NCI-H510A (cell line): ENCODE data around the gene CEP131.

Source experiments
- DNase-seq: peaks from one replicate; lab custom pipeline; 2025; lab: John Stamatoyannopoulos, UW

Gene CEP131

DNA sequence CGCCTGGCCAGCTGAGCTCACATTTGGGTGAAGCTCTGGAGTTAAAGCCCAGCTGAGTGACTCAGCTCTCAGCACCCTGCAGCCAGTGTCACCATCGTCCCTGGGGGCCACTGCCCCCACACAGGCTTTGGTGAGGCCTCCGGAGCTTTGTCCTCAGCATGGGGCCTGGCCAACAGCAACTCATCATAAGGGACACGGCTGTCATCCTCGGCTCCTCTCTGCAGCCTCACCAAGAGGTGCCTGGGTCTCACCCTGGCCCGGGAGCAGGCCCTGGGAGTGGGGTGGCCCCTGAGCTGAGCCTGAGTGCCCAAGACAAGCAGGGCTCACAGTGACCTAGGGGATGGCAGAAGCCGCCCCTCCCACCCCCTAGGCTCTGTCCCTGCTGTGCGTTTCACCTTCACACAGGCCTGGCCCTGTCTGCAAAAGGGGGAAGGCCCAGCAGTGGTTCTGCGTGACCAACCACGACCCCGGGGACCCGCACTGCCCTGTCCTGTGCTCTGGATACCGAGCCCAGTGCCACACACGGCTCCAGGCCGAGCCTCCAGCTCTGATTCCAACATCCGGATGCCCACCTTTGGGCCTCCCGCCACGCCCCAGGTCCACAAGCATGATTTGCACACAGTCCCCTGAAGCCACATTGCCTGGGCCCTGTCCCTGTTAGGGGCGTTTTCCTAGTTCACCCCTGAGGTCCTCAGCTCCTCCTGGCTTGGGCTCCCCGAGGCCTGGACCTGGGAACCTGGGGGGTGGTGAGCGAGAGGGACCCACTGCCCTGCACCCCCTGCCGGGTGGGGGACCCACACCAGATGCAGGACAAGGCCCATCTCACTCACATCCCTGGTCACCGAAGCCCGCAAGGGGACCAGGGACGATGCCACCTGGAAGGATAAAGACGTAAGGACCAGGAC lies 34.9 kb downstream of the CEP131 start:
- DNase-seq = no peak

- DNase-seq = no peak
Observed at GRCh38 chr17:81187120-81187519, 35.6 kb downstream of the CEP131 start.

DNA sequence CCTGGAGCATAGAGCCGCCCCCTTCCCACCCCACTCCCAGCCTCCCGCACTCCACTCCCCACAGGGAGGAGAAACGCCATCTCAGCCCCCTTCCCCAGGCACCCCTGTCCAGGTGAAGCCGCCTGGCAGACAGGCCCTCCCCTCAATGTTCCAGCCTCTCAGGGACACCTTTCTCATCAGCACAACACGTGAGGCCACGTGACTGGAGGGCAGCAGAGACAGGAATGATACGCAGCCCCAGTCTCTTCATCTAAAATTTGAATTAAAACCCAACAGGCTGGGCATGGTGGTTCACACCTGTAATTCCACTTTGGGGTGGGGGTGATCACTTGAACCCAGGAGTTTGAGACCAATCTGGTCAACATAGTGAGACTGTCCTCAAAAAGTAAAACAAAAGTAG lies 36.6 kb downstream of the CEP131 start:
- no peak for DNase-seq

DNA sequence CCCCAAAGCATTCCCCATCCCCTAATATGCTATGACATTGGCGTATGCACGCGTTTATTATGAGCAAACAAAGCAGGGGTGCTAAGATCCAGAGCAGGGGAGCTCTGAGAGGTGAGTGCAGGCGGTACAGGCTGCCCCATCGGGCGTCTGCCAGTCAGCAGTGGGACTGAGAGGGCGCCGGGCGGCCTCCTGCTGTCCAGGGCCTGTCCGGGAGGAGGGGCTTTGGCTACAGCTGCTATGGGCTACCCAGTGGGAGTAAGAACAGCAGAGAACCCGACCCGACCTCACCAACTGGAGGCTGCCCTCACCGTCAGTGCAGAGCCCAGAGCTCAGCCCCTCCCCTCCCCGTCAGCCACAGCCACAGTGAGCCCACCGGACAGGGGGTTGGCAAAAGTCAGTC lies 38.2 kb downstream of the CEP131 start:
- no peak for DNase-seq

DNA sequence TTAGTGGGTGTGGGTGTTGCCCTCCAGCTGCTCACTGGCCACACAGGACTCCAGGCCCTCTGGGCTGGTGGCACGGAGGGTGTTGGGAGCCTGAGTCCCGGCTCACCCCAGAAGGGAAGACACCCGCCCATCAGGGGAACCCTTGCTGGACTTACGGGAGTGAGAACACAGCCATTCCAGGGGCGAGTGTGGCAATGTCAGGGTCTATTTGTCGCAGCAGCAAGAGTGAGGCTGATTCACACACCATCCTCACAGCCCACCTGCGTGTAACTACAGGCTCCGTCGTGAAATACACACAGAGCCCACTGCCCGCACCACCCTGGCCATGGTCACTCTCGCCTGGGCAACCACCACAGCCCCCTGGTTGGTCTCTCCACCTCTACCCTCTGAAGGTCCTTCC lies 39.0 kb downstream of the CEP131 start:
- DNase-seq = no peak

DNA sequence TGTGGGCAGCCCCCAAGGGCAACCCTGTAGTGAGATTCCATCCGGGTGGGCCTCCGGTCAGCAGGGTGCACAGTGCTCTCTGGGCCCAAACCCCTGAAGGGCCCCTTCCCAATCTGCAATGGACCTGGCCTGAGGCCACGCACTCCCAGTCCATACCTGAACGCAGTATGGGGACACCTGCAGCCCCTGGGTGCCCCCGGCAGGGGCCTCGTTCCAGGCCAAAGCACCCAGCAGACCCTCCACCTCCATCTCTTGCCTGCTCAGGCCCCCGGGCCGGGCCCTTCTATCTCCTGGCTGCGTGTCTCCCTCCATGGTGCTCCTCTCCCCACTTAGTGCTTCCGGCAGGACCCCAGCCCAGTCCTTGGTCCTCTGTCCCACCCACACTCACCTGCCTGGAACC lies 39.4 kb downstream of the CEP131 start:
- no peak for DNase-seq

GRCh38 chr17:81182596-81182995 lies 40.2 kb downstream of the CEP131 start:
- DNase-seq = no peak

DNA sequence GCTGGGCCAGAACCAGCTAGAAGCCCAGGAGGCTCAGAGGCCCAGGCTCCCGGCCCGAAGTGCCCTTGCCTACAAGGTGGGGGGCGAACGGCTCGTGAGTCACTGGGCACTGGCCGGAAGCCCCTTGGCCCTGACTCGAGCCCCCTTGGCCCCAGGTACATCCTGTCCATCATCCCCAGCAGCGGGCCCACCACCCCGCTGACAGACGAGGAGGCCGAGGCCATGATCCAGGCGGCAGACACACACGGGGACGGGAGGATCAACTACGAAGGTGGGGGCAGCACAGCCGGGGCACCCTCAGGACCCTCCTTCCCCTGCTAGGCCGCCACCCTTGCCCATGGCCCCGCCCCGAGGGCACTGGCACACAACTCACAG lies 41.0 kb downstream of the CEP131 start:
- DNase-seq = no peak

DNA sequence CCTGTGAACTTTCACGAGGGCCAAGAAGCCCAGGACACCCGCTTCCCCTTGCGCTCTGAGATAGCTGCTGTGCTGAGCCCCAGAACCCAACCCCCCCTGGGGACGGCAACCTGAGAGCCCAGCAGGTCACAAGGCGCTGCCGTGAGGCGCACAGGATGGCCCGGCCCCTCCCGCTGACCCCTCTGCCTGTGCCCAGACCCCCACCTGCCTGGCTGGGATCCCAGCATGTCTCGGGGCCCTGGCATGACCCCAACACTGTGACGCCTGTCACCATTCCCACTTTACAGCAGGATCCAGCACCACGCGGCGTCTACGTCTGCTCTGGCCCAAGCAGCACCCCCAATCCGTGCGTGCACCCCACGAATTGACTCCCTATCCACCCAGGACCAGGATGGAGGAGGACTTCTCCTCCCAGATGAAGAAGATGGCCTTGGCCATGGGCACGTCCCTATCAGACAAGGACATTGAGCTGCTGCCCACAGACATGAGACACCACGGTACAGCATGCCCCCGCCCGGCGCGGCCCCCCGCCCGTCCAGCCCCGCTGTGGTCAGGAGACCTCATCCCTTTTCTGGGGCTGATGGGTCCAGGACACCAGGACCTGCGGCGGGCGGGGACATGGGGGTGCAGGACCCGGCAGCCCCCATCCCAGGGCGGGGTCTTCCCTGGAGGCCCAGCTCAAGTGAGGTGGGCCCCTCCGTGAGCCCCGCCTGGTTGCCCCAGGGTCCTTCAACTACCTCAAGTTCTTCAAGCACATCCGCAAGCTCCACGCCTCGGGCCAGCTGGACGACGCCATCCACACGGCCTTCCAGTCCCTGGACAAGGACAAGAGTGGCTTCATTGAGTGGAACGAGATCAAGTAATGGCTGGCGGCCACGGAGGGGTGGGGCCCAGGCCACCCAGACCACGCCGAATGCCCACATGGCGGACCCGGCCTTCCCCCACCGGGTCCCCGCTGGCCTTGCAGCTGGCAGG lies 41.6 kb downstream of the CEP131 start:
- no peak for DNase-seq

DNA sequence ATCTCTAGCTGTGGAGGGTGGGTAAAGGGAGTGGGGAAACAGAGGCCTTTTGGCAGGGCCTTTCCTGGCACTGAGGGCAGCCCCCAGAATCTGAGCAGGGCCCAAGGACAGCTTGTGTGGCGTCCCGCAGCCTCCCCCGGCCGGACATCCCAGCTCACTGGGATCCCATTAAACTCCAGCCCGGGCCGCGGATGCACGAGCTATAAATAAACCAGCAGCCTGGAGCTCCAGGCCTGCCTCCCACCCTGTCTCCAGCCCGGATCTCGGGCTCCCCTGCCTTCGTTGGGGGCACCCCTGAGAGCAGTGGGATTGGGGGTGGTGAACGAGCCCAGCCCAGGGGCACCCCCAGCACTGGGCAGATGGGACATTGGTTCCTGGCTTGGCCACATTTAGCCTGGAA lies 42.9 kb downstream of the CEP131 start:
- no peak for DNase-seq

DNA sequence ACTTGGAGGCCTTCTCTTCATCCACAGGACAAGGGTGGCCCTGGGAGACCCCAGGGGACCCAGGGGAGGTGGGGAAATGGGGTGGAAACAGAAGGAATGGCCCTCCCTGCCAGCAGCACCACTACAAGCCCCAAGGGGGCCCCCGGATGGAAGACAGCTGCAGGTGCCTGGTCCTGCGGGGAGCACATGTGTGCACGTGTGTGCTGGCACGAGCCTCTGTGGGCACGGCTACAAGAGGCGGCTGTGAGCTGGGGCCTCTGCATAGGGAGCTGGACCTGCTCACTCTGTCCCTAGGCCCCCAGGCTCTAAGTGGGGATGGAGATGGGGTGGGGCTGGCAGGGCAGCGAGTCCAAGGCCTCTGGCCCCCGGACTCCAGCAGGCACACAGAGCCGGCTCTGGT lies 43.5 kb downstream of the CEP131 start:
- no peak for DNase-seq

GRCh38 chr17:81178136-81179091 lies 44.4 kb downstream of the CEP131 start:
- DNase-seq = no peak

DNA sequence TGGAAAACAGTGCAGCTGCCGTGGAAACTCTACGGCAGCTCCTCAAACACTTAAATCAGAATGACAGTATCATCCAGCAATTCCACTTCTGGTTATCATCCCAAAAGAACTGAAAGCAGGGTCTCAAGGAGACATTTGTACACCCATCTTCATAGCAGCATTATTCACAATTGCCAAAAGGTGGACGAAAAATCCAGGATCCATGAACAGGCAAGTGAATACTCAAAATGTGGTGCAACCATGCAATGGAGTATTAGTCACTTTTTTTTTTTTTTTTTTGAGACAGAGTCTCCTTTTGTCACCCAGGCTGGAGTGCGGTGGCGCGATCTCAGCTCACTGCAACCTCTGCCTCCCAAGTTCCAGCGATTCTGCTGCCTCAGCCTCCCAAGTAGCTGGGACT lies 46.1 kb downstream of the CEP131 start:
- DNase-seq = no peak

GRCh38 chr17:81173762-81174155 lies 49.0 kb downstream of the CEP131 start:
- DNase-seq = no peak

DNA sequence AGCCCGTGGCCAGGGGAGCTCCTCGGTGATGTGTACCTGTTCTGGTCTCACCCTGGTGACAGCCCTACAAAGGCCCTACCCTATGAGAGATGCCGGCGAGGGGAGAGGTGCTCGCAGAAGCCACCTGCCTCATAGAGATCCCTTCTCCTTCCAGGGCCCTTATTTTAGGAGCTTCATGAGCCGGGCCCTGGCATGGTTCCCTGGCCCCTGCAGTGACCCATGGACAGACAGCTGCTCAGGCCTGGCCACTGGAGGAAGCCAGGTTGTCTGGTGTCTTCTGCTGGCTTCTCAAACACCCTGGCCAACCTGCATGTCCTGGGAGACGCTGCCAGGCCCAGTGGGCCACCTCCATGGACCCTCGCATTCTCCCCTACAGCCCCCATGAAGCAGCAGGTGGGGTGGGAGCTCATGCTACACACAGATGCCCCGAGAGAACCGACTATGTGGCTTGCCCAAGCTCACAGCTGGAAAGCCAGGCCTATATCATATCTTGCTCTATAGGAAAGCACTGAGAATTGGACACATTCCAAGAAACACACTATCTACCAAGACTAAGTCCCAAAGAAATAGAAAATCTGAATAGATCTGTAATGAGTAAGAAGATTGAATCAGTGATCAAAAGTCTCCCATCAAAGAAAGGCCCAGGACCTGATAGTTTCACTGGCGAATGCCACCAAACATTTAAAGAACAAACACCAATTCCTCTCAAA lies 49.6 kb downstream of the CEP131 start:
- no peak for DNase-seq

DNA sequence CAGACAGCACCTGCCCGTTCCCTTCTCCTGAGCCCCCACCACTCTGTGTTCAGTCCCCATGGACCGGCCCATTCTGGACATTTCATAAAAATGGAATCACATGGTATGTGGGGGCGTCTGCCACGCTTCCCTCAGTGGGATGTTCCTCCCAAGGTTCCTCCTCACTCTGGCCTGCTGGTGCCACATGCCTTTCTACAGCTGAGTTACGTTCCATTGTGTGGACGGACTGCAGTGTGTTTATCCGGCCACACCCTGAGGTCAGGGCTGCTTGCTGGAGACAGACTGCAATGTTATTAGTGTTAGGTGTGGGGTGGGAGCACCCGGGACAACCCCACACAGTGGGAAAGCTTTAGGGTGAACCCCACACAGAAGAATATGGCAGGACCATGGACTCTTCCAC lies 50.8 kb downstream of the CEP131 start:
- no peak for DNase-seq

- no peak for DNase-seq
Observed at GRCh38 chr17:81170727-81171494, 51.9 kb downstream of the CEP131 start.

- DNase-seq = no peak
Observed at GRCh38 chr17:81169870-81170309, 52.9 kb downstream of the CEP131 start.

DNA sequence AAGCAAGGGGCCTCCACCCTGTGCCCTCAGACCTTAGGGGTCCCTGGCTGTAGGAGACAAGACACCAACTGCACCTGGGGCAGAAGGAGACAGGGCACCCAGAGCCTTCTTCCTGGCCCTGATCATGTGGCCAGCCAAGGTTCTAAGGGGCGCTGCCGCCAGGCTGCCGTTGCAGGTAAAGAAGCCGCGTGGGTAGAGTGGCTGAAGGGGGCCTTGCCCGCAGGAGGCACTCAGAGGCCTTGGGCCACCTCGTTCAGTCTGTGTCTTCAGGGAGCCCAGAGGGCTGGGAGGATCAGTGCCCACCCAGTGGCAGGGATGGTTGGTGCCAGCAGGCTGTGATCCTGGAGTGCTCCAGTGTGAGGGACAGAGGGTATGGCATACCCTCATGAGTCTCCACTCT lies 55.1 kb downstream of the CEP131 start:
- no peak for DNase-seq

- DNase-seq = no peak
Observed at GRCh38 chr17:81167194-81167524, 55.6 kb downstream of the CEP131 start.
